ENCODE measurements around the gene DNAJB13.

Gene DNAJB13

DNA sequence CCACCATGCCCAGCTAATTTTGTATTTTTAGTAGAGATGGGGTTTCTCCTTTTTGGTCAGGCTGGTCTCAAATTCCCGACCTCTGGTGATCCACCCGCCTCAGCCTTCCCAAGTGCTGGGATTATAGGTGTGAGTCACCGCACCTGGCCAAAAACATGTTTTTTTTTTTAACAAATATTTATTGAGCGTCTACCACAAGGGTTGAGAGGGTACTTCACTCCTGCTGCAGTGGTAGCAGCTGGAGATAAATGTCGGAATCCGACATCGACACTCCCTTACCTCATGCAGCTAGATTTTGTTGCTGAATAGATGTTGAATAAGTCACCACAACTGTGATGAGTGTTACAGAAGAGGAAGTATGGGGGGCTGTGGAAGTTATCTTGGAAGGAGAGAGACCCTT, 971 bp downstream of the DNAJB13 start:
- DNase-seq (ENCODE audit: low read depth in 2 of 2) = no peak

DNA sequence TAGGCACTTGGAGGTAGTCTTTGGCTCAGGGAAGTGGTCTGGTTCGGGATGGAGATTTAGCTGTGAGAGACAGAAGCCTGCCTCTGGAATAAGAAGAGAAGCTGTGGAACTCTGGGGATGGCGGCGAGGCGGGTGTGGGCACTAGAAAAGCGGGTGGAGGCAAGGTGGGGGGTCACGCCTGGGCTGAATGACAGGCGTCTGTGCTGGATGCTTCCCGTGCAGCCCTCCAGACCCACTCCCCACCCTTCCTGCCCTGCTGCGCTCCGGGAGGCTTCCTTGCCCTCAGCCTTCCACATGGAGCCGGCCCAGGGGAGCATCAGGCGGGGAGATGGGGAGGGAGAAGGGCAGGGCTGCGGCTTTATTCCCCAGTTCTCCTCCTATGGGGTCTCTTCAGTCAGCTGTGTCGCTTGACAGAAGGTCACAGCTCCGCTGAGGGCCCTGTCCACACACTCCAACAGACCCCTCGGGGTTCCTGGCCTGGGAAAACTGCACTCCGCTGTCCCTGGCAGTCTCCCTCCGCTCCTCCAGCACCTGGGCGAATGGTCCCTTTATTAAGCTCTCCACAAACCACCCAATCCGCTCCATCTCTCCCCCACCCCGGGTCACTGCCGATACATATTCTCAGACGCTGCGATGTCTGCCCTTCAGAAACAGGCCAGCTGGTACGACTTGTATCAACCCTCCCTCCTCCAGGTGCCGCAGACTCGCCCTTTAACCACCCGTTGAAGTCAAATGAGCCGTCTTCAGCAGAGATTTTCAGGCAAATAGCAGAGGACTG, 6.2 kb downstream of the DNAJB13 start:
- DNase-seq (ENCODE audit: low read depth in 2 of 2) = no peak

DNA sequence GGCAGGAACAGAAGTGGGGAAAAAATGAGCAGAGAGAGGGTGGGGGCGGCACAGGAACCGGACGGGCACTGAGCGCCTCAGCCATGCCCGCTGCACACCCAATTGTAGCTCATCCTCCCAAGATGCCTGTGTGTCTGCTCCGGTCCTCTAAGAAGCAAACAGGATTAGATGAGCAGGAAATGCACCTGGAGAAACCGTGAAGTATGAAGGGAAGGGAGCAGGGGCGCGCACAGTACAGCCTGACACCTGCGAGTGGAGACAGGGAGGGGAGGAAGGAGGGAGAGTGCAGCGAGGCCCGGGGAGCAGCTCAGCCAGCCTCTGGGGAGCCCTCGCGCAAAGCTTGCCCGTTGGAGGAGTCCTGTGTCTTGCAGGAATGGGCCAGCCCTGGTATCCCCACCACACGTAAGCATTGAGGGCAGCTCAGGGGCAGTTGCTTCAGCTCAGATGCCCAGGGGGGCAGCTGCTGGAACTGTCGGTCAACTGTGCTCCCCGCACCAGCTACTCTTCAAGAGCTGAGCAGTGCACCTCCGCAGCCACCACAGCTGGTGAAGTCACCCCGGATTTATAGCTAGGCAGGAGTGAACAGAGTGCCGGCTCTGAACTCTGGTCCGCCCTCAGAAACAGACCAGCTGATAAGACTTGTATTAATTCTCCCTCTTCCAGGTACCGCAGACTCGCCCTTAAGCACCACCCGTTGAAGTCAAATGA, 7.0 kb downstream of the DNAJB13 start:
- no peak for DNase-seq (ENCODE audit: low read depth in 2 of 2)

DNA sequence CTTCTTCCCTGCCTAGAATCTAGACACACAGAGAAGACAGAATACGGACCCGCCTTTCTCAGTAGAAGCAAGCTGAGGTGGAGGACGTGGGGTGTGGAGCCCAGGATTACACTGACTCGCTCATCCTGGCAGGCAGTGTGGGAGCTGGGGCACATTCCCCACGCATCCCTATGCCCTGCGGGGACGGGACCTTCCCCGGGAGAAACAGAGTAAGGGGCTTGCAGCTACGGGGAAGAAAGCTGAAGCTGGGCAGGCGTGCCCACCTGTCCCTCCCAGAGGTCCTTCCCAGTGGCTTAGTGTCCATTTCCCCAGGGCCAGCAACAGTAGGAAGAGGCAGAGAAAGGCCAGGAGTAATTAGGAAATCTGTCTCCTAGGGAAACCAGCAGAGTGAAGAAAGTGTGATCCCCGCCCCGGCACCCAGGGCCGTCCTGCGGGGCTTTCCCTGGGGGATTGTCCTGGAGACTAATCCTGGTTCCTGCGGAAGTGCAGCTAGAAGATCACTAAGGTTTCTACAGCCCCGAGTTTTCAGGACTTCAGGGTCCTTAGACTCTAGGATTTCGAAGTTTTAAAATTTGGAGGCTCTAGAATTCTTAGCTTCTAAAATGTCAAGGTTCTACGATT, 7.8 kb downstream of the DNAJB13 start:
- no peak for DNase-seq (ENCODE audit: low read depth in 2 of 2)

DNA sequence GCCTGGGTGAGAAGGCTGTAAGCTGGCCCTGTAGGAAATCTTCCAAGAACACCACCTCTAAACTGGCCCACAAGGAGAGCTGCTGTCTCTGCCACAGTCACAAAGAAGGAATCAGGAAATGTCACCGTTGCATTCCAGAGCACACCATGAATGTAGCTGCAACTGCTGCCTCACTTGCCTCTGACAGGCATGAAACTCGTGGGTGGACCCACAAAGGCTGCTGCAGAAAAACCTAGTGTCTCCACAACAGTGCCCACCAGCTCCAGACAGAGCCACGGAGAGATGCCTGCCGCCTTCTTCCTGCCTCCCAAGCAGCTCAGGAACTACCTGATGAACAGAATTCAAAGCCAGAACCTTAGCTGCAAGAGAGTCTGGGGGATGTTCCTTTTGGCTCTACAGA, 10.5 kb downstream of the DNAJB13 start:
- DNase-seq (ENCODE audit: low read depth in 2 of 2) = no peak

DNA sequence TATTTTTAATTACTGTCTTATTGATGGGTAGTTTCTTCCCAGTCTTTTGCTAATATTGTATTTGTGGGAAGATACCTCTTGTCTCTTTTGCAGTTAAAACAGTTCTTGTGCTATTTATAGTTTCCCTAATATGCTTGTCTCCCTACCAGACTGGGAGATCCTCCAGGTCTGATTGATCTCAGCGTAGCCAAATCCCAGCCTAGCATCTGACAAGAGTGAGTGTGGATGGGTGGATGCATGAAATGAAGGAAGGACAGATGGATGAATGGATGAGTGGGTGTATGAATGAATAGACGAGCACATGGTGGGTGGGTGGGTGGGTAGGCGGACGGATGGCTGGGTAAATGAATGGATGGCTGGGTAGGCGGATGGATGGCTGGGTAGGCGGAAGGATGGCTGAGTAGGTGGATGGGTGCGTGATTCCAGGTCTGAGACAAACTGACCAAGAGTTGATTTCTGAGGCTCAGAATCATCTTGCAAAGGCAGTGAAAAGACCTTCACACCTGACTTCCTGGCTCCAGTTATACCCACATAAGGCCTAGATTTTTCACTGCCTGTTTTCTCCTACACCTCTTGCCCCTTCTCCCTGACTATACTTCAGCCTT, 11.4 kb downstream of the DNAJB13 start:
- DNase-seq (ENCODE audit: low read depth in 2 of 2) = no peak

DNA sequence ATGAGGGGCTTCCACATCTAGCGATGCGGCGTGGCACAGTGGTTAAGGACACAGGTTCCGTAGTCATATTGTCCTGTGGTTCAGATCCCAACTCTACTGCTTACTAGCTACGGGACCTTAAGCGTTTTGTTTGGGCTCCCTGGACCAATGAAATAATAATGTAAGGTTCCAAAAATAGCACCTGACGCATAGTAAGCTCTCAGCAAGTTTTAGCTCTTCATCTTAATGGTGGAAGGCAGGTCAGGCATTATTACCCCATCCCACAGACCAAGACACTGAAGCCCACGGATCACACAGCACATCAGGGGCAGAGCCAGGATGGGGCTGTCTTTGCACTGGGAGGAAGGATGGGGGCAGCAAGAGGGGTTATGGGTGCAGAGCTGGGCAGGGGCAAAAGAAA, 13.0 kb downstream of the DNAJB13 start:
- DNase-seq (ENCODE audit: low read depth in 2 of 2) = no peak

DNA sequence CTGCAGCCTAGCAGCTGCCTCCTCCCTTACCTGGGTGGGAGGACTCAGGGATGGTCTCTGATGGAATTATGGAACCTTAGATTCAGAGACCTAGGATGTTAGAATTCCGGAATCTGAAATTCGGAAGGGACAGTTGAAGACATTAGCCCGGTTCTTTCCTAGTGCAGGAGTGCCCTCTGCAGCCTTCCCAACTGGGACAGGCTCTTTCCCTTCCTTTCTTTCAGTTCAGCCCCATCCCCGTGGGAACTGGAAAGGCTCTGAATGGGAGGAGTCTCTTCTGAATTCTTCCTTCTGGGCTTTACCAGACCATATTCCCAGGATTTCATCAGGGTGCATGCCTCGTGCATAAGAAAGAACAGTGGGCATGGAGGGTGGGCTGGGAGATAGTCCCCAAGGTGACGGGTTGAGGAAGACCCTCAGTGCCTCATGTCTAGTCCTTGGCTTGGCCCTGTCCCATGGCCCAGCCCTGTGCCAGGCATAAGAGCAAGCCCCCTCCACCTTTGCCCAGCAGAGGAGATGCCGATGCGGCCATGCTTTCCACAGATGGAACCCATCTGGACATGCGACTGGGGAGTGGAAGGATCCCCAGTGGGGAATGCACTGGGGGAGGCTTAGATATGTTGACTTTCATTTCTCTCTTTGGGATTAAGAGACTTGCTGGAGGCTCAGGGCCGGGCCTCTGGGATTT, 14.4 kb downstream of the DNAJB13 start:
- DNase-seq (ENCODE audit: low read depth in 2 of 2) = no peak

DNA sequence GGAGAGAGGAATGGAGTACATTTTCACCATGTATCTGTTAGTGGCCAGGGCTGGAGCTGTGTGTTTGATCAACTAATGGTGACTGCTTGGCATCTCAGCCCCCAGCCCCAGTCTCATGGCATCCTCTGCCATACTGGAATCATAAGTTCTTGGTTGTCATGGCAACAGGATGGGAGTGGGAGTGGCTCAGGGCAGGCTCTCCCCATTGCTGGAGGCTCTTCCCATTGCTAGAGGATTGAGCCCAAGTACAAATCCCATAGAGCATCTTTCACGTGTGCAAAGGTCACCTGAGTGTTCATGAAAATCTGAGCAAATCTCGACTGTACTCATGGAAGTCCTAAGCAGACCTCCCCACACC, 14.9 kb downstream of the DNAJB13 start:
- no peak for DNase-seq (ENCODE audit: low read depth in 2 of 2)

DNA sequence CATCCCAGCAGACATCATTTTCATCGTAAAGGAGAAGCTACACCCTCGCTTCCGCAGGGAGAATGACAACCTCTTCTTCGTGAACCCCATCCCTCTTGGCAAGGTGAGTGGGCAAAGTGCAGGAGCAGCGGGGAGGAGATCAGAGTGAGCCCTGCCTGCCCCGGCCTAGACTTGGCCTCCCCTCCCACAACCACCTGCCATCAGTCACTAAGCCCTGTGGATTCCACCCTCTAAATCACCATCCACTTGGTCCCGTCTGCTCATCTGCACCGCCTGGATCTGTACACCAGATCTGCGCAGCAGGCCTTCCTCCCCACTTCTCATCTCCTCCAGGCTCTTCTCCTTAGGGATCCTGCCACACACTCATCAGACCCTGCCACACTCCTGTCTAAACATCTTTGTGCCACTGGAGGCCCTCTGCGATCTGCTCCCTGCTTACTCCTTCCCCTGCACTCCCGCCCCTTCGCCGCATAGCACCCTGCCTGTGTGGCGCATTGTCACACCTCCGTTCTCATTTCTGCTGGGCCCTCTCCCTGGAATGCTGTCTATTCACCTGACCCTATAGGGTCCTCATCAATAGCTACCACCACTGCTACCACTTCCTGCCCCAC, 17.6 kb downstream of the DNAJB13 start:
- no peak for DNase-seq (ENCODE audit: low read depth in 2 of 2)

DNA sequence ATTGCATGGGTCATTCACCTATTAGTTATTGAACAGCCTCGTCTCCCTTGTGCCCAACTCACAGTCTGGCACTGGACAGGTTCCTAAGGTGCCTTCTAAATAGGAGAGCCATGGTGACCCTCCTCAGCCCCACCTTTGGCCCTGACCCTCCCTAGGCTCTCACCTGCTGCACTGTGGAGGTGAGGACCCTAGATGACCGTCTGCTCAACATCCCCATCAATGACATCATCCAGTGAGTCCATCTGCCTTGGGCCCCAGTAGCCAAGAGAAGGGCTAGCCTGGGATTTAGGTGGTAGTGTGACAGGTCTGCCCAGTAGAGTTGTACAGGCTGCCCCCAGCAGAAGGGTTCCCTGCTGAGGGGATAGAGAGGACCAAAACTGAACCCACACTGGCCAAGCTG, 18.3 kb downstream of the DNAJB13 start:
- DNase-seq (ENCODE audit: low read depth in 2 of 2) = no peak

DNA sequence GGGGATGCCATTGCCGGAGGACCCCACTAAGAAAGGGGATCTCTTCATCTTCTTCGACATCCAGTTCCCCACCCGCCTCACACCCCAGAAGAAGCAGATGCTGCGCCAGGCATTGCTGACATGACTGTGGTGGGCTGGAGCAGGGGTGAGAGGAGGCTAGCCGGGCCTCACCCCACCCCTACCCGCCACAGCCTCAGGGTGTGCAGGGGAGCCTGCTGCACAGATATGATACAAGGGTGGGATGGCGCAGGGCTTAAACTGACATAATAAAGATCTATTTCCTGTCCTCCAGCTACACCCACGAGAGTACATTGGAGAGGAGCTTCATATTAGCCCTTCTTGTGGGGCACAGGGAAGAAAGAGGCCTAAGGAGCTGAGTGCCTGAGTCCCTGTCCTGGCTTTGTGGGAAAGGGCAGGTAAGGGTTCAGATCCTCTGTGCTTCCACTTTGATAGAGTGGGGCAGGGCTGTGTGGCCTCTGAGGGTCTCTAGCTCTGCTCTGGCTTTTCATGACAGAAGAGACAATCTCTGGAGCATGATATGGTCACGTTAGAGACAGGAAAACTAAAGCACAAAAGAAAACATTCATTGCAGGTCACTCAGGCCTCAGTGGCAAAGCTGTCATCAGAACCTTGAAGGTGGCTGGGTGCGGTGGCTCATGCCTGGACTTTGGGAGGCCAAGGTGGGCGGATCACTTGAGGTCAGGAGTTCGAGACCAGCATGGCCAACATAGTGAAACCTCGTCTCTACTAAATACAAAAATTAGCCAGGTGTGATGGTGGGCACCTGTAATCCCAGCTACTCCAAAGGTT, 19.4 kb downstream of the DNAJB13 start:
- DNase-seq (ENCODE audit: low read depth in 2 of 2) = no peak

DNA sequence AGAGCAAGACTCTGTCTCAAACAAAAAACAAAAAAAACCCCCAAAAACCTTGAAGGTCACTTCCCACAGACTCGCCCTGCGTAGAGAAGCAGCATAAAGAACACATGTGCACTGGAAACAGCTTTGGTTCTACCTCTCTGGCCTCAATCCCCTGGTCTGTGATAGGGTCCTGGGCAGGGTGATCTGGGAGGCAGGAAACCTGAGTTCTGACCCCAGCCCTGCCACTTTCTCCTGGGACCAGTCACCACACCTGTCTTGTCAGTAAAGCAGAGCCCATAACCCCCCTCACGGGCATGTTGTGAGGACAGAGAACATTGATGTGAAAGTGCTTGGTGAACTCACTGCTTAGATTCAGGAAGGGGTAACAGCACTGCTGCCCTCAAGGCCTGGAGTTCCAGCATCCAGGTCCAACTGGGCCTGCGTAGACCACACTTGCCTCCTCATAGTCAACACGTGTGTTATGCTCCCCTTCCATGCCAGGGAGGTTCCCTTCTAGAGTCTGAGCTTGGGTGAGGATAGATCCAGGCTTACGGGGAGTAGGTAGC, 20.4 kb downstream of the DNAJB13 start:
- no peak for DNase-seq (ENCODE audit: low read depth in 2 of 2)

DNA sequence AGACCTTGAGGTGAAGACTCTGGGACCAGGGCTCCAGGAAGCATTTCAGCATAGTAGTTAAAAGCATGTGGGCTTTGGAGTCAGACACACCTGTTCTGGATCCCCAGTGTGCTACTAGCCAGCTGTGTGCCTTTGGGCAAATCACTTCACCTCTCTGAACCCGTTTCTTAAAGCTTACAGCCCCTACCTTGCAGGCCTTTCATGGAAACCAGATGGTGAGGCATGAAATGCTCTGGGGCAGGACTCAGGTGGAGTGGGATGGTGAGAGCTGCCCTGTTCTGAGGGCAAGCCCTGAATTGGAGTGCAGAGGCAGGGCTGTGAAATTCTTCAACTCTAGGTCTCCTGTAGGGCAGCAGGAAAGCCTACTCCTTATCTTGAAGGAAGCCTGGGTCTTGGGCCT, 21.4 kb downstream of the DNAJB13 start:
- DNase-seq (ENCODE audit: low read depth in 2 of 2) = no peak

DNA sequence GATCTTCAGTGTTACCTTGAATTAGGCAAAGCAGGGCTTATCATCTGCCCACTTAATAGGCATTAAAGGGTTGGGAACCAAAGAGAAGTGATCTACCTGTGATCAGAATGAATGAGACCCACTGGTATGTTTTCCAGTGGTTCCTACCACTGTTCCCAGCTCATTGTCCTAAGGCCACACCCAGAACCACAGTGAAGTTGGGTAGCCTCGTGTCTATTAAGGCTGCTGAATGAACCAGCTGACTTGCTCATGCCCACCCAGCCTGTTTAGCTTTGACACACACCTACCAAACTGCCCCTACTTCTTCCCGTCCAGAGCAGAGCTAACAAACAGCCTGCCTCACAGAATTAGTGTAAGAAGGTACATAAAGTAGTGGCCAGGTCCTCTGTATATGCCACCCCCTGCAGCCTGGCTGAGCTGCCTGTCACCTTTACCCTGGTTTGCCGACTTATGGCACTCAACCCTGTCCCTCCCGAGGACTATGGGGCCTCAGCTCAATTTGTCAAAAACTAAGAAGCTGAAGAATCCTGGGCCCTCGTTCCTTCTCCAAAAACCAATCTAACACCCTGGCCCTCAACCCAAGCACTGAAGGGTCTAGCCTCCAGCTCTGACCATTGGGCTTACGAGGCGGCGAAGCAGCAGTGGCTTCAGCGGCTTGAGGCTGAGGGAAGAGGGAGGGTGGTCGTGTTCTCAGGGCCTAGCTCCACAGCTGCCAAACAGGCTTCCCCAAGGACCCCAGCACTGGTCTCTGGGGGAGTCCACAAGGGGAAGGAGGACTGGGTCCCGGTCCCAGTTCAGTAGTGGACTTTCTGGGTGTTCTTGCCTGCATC, 22.0 kb downstream of the DNAJB13 start:
- DNase-seq (ENCODE audit: low read depth in 2 of 2) = no peak

DNA sequence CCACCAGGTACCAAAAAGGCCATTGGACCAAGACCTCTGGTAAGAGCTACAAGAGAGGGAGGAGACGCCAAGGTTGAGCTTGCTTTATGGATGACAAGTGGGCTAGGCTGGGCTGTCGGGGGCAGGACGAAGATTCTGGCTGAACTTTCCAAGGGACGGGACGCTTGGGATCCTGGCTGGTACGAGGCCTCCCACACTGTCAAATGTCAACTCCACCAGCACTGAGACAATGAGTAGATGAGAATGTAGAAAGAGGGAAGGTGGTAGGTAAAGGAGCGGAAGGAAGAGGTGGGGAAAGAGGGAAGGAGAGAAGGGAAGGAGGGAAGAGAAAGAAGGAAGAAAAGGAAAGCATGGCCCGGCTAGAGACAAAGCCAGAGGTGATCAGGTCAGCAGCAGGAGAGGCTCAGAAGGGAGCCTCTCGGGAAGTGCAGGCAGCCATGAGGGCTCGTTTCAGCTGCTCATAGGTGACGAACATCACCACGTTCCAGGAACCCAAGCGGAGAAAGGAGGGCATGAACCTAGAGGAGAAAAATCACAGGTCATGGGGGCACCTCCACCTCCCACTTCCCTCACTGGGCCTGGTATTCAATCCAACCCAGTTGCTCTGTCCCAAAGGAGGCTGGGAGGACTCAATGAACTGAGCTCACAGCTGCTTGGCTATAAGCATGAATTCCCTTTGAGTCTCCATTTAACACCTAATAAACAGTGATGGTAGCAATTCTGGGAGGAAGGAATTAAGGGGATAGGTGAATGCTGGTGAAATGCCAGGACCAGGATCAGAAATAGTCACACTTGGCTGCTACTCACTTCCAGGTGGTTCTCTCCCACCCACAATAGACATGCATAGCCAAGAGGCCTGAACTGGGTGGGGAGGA, 24.0 kb downstream of the DNAJB13 start:
- DNase-seq (ENCODE audit: low read depth in 2 of 2) = no peak

DNA sequence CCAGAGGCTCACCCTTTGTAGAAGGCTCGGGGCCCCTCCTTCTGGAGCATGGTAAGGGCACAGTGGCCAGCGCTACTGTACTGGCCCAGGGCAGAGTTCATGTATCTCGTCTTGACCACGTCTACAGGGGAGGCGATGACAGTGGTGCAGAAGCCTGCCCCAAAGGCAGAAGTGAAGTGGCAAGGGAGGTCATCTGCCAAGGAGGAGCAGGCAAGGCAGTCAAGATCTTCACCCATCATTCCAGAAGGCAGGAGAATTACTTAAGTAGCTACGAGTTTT, 24.6 kb downstream of the DNAJB13 start:
- DNase-seq (ENCODE audit: low read depth in 2 of 2) = no peak

DNA sequence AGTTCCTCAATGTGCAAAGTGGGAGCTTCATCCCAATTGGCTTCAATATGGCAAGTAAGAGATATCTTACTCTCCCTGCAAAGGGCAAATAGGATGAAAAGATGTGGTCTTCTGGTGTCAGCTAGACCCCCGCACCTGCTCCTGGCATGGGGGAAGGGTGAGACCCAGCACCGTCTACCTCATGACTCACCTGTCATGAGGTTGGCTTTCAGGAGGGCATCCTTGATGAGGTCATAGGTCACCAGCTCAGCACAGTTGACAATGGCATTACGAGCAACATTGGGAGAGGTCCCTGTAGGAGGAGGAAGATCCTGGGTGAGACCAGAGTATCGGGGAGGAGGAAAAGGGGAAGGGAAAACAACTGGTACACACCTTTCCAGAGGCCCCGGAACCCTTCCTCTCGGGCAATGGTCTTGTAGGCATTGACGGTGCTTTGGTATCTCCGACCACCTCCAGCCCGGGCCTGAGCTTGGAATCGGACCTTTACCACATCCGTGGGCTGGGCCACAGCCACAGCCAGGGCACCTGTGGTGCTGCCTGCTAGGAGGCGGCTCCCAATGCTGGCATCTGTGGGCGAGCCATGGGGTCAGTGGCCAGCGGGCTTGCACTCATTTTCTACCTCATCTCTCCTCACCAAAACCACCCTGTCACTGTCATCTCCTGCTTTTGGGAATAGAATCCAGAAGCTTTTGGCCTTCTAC, 25.8 kb downstream of the DNAJB13 start:
- DNase-seq (ENCODE audit: low read depth in 2 of 2) = no peak
